ENCODE results near the gene THAP8.

- TF ChIP-seq, protein P1, sequence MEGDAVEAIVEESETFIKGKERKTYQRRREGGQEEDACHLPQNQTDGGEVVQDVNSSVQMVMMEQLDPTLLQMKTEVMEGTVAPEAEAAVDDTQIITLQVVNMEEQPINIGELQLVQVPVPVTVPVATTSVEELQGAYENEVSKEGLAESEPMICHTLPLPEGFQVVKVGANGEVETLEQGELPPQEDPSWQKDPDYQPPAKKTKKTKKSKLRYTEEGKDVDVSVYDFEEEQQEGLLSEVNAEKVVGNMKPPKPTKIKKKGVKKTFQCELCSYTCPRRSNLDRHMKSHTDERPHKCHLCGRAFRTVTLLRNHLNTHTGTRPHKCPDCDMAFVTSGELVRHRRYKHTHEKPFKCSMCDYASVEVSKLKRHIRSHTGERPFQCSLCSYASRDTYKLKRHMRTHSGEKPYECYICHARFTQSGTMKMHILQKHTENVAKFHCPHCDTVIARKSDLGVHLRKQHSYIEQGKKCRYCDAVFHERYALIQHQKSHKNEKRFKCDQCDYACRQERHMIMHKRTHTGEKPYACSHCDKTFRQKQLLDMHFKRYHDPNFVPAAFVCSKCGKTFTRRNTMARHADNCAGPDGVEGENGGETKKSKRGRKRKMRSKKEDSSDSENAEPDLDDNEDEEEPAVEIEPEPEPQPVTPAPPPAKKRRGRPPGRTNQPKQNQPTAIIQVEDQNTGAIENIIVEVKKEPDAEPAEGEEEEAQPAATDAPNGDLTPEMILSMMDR (conservative IDR thresholded peaks at IDR 0.05; ENCODE audit: low read length) = no peak
- TF ChIP-seq EZH2phosphoT487 (IDR thresholded peaks at IDR 0.05; ENCODE audit: borderline replicate concordance) = no peak
These were observed 40.6 kb downstream of the THAP8 start for GRCh38 chr19:36013280-36014011.

Measured in Loucy (cell line).